ENCODE results near the gene COG2.

DNA sequence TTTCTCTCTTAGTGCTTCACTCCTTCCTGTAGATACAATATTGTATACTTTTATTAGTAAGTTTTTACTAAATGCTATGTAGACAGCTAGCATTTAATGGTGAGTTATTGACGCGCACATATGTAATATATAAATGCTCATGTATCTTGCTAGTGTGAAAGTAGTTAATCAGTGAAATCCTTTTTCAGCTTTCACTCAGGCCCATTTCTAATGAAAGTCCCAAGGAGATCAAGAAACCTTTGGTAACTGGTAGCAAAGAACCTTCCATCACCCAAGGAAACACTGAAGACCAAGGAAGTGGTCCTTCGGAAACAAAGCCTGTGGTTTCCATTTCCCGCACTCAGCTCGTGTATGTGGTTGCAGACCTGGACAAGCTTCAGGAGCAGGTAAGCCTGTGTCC lies 44.5 kb downstream of the COG2 start:
- TF ChIP-seq POLR2A (IDR thresholded peaks at IDR 0.05): no peak
- TF ChIP-seq, protein P1, sequence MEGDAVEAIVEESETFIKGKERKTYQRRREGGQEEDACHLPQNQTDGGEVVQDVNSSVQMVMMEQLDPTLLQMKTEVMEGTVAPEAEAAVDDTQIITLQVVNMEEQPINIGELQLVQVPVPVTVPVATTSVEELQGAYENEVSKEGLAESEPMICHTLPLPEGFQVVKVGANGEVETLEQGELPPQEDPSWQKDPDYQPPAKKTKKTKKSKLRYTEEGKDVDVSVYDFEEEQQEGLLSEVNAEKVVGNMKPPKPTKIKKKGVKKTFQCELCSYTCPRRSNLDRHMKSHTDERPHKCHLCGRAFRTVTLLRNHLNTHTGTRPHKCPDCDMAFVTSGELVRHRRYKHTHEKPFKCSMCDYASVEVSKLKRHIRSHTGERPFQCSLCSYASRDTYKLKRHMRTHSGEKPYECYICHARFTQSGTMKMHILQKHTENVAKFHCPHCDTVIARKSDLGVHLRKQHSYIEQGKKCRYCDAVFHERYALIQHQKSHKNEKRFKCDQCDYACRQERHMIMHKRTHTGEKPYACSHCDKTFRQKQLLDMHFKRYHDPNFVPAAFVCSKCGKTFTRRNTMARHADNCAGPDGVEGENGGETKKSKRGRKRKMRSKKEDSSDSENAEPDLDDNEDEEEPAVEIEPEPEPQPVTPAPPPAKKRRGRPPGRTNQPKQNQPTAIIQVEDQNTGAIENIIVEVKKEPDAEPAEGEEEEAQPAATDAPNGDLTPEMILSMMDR (IDR thresholded peaks at IDR 0.05 in 4 of 5, conservative IDR thresholded peaks at IDR 0.05 in 1 of 5): no peak

Measured in gastrocnemius medialis (tissue), 4 donors.